H1 (cell line): ENCODE results near the gene SLC12A8.

Experiments used
- ASH2L ChIP-seq: fragments of 200-600, 300-600 bp; sonication (generic); IDR thresholded peaks from one replicate; pipeline ENCODE4 v1.7.1; 2017; ENCODE audit warnings: low read length
- BCL11A ChIP-seq, 2 experiments: IDR thresholded peaks; one replicate each; pipeline ENCODE4 v1.6.1; 2011; ENCODE audit warnings: low read depth in 2 of 2, low read length in 2 of 2, mild to moderate bottlenecking in 2 of 2
- EZH2 ChIP-seq: fragments of 200-600 bp; sonication (generic); IDR thresholded peaks from 2 replicates; pipeline ENCODE4 v1.7.1; 2012; ENCODE audit warnings: low read depth, mild to moderate bottlenecking, moderate library complexity, low read length, inconsistent platforms; ENCODE audit not compliant: severe bottlenecking
- KDM1A ChIP-seq: fragments of 200-600, 300-600 bp; sonication (generic); IDR thresholded peaks from 2 replicates; pipeline ENCODE4 v1.7.1; 2016; ENCODE audit warnings: mild to moderate bottlenecking, low read length, borderline replicate concordance
- PHF8 ChIP-seq: fragments of 200-600 bp; sonication (generic); conservative IDR thresholded peaks from 2 replicates; pipeline ENCODE4 v1.7.1; 2012; ENCODE audit warnings: low read depth, mild to moderate bottlenecking, inconsistent platforms, low read length, moderate library complexity
- POLR2AphosphoS5 ChIP-seq: IDR thresholded peaks from 2 replicates; pipeline ENCODE4 v1.6.1; 2011; ENCODE audit warnings: low read depth, low read length
- RNF2 ChIP-seq: fragments of 200-900, 300-1000 bp; sonication (generic); IDR thresholded peaks from 2 replicates; pipeline ENCODE4 v1.7.1; 2016; ENCODE audit warnings: borderline replicate concordance, low read depth, mild to moderate bottlenecking, antibody characterized with exemption, low read length; ENCODE audit not compliant: poor library complexity, severe bottlenecking; ENCODE audit errors: missing control alignments
- ZNF274 ChIP-seq: IDR thresholded peaks from 2 replicates; pipeline ENCODE4 v1.7.0; 2012; ENCODE audit warnings: low read length, borderline replicate concordance; ENCODE audit errors: extremely low read depth
- TF ChIP-seq, protein P1 (sequence below), 3 experiments: IDR thresholded peaks; 1 replicate in 2 of 3; 2 replicates in 1 of 3; pipeline versions ENCODE4 v1.5.1 to v1.6.1; 2011; ENCODE audit warnings: low read length in 3 of 3, mild to moderate bottlenecking in 3 of 3, inconsistent platforms in 2 of 3, low read depth in 1 of 3, moderate library complexity in 1 of 3; ENCODE audit not compliant: insufficient read depth in 1 of 3; ENCODE audit errors: control extremely low read depth in 1 of 3

DNA sequence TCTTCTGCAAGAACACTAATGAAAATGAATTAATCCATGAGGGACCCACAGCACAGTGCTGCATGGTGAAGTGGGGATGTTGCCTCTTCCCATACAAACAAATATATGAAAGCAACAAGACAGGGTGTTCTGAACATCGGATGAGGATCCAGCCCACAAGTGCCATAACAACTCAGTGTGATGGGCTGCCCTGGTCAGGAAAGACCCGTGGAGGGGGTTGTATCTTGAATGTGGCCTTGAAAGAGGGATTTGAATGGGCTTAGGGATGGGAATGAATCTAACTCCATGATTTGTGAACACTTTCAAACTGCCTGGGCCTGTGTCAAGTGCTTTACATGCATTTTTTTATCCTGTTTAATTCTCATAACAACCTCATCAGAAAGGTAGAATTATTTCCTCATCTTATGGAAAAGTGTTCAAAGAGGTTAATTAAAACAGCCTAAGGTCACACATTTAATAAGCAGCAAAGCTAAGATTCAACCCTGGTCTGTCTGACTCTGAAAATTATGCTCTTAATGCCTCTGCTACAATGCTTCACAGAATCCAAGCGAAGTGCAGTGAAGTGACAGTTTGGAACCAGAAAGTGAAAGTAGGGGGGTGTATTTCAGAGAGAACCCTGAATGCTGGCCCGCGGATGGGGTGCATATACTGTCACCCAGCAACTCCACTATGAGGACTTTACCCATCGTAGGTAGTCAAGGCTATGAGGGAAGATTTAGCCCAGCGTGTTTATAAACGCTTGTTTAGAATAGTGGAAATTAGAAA is 91.1 kb downstream of the SLC12A8 start:
- TF ChIP-seq EZH2 (no peak), RNF2 (no peak), POLR2AphosphoS5 (no peak), KDM1A (no peak), ASH2L (no peak), PHF8 (no peak), ZNF274 (no peak), BCL11A (IDR thresholded peaks at IDR 0.05; ENCODE audit: low read depth in 2 of 2, low read length in 2 of 2) (no peak)
- TF ChIP-seq, protein P1, sequence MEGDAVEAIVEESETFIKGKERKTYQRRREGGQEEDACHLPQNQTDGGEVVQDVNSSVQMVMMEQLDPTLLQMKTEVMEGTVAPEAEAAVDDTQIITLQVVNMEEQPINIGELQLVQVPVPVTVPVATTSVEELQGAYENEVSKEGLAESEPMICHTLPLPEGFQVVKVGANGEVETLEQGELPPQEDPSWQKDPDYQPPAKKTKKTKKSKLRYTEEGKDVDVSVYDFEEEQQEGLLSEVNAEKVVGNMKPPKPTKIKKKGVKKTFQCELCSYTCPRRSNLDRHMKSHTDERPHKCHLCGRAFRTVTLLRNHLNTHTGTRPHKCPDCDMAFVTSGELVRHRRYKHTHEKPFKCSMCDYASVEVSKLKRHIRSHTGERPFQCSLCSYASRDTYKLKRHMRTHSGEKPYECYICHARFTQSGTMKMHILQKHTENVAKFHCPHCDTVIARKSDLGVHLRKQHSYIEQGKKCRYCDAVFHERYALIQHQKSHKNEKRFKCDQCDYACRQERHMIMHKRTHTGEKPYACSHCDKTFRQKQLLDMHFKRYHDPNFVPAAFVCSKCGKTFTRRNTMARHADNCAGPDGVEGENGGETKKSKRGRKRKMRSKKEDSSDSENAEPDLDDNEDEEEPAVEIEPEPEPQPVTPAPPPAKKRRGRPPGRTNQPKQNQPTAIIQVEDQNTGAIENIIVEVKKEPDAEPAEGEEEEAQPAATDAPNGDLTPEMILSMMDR (IDR thresholded peaks at IDR 0.05; ENCODE audit: control extremely low read depth in 1 of 3, insufficient read depth in 1 of 3, low read depth in 1 of 3, low read length in 3 of 3), result no peak
